HCT116 (cell line): ENCODE measurements around the gene PNLDC1. TPM values are rescaled to one million over a fixed set of nuclear protein-coding genes. Genes with fewer than 3 reads are reported as not detected.
A peak's percentile ranks its signal among the peaks of the same experiment; 100 is the strongest.

Experiments used
- ATAC-seq: fragments of 200-7000 bp; cut with Tn5 transposase; 2 replicates; pipeline ENCODE4 v1.9.1; 2020; ENCODE audit warnings: mild to moderate bottlenecking, moderate library complexity
- BruUV-seq: library from RNA; stranded (reverse); fragments of 400-500 nt; replicated peaks from 2 replicates; lab custom pipeline; 2021; lab: Mats Ljungman, UMichigan
- CTCF ChIA-PET: fragments of 300-600 bp; sonication (Branson Sonifier 250); formaldehyde crosslinking; loops from one replicate; lab custom pipeline; 2021; ENCODE audit warnings: antibody characterized with exemption; lab: Charles Lee
- POLR2A ChIA-PET: fragments of 300-600, 350-600 bp; sonication (Branson Sonifier 250); formaldehyde crosslinking; loops from one replicate; lab custom pipeline; 2021; ENCODE audit warnings: antibody characterized with exemption; lab: Charles Lee
- RAD21 ChIA-PET, 2 experiments: fragments of 300-600 bp; sonication (Branson Sonifier 250); formaldehyde crosslinking; loops; one replicate each; lab custom pipeline; 2023; ENCODE audit warnings: low total read pairs in 2 of 2; ENCODE audit not compliant: uncharacterized antibody in 2 of 2, unreplicated experiment in 2 of 2, low non-redundant PET in 1 of 2; lab: Charles Lee
- DNase-seq: peaks from one replicate; pipeline ENCODE4 v3.0.0-alpha.2; 2010; ENCODE audit warnings: low read depth, low spot score
- H2AFZ ChIP-seq: fragments of 200-600 bp; shearing (Covaris generic), sonication (generic); 2 replicates; pipeline ENCODE4 v1.6.1; 2017; ENCODE audit warnings: low read depth, mixed run types, mixed read lengths, antibody characterized with exemption, low read length; ENCODE audit not compliant: poor library complexity, severe bottlenecking
- H3K27ac ChIP-seq: 2 replicates; pipeline ENCODE4 v1.5.1; 2012; ENCODE audit warnings: low read depth, low read length
- H3K27me3 ChIP-seq: fragments of 200-600 bp; sonication (generic); 2 replicates; pipeline ENCODE4 v1.6.1; 2016; ENCODE audit warnings: mixed run types, low read length, mixed read lengths; ENCODE audit not compliant: insufficient read depth
- H3K36me3 ChIP-seq, 2 experiments: fragments of 200-500 bp in 1 of 2; fragments of 200-600 bp in 1 of 2; sonication (Bioruptor generic) in 1 of 2; sonication (generic) in 1 of 2; 2 replicates each; pipeline versions ENCODE4 v1.5.1 to v1.6.1; 2014 to 2016; ENCODE audit warnings: low read length in 2 of 2, inconsistent platforms in 1 of 2, mixed read lengths in 1 of 2, mixed run types in 1 of 2; ENCODE audit not compliant: insufficient read depth in 2 of 2, control insufficient read depth in 1 of 2
- H3K4me1 ChIP-seq, 2 experiments: fragments of 200-600 bp in 1 of 2; sonication (generic) in 1 of 2; 2 replicates each; pipeline versions ENCODE4 v1.5.1 to v1.6.1; 2012 to 2017; ENCODE audit warnings: low read length in 2 of 2, inconsistent platforms in 1 of 2, mild to moderate bottlenecking in 1 of 2, mixed read lengths in 1 of 2, mixed run types in 1 of 2, moderate library complexity in 1 of 2; ENCODE audit not compliant: insufficient read depth in 2 of 2, control insufficient read depth in 1 of 2
- H3K4me2 ChIP-seq: fragments of 200-600 bp; sonication (generic); 2 replicates; pipeline ENCODE4 v1.6.1; 2017; ENCODE audit warnings: mixed run types, low read length, mixed read lengths
- H3K4me3 ChIP-seq, 2 experiments: fragments of 200-600 bp in 1 of 2; sonication (generic) in 1 of 2; replicated peaks in 1 of 2; 2 replicates each; pipeline ENCODE4 v1.5.1; 2011 to 2016; ENCODE audit warnings: low read length in 2 of 2, control low read depth in 1 of 2, low read depth in 1 of 2, mild to moderate bottlenecking in 1 of 2, mixed read lengths in 1 of 2, mixed run types in 1 of 2
- H3K79me2 ChIP-seq: fragments of 200-600 bp; sonication (generic); 2 replicates; pipeline ENCODE4 v1.6.1; 2017; ENCODE audit warnings: mild to moderate bottlenecking, mixed run types, low read length, moderate library complexity, mixed read lengths; ENCODE audit not compliant: insufficient read depth
- H3K9ac ChIP-seq: fragments of 200-600 bp; sonication (generic); 2 replicates; pipeline ENCODE4 v1.6.1; 2016; ENCODE audit warnings: low read length, mixed read lengths
- H3K9me2 ChIP-seq: fragments of 200-600 bp; sonication (generic), shearing (Covaris generic); 2 replicates; pipeline ENCODE4 v1.6.1; 2017; ENCODE audit warnings: mixed run types, mild to moderate bottlenecking, moderate library complexity; ENCODE audit not compliant: insufficient read depth
- H3K9me3 ChIP-seq, 2 experiments: fragments of 200-500 bp in 1 of 2; fragments of 200-600 bp in 1 of 2; sonication (Bioruptor generic) in 1 of 2; sonication (generic) in 1 of 2; 2 replicates each; pipeline ENCODE4 v1.6.1; 2014 to 2017; ENCODE audit warnings: low read length in 2 of 2, mixed read lengths in 2 of 2, inconsistent platforms in 1 of 2, low read depth in 1 of 2, mild to moderate bottlenecking in 1 of 2, mixed run types in 1 of 2, moderate library complexity in 1 of 2; ENCODE audit not compliant: control insufficient read depth in 1 of 2, insufficient read depth in 1 of 2
- H4K20me1 ChIP-seq: fragments of 200-600 bp; sonication (generic), shearing (Covaris generic); 2 replicates; pipeline ENCODE4 v1.6.1; 2017; ENCODE audit warnings: mixed run types, mild to moderate bottlenecking, moderate library complexity; ENCODE audit not compliant: insufficient read depth
- ATF3 ChIP-seq: IDR thresholded peaks from 2 replicates; pipeline ENCODE4 v1.6.1; 2012
- CBX3 ChIP-seq: IDR thresholded peaks from 2 replicates; pipeline ENCODE4 v1.6.1; 2012; ENCODE audit warnings: low read depth
- CEBPB ChIP-seq: IDR thresholded peaks from 2 replicates; pipeline ENCODE4 v1.6.1; 2012; ENCODE audit warnings: low read depth
- CTCF ChIP-seq, 3 experiments: fragments of 200-600 bp in 1 of 3; sonication (generic) in 1 of 3; IDR thresholded peaks in 2 of 3; conservative IDR thresholded peaks in 1 of 3; 2 replicates each; pipeline ENCODE4 v1.5.1; 2012 to 2017; ENCODE audit warnings: low read depth in 2 of 3, low read length in 2 of 3, antibody characterized with exemption in 1 of 3, borderline replicate concordance in 1 of 3, control low read depth in 1 of 3, mild to moderate bottlenecking in 1 of 3, mixed read lengths in 1 of 3, mixed run types in 1 of 3, moderate library complexity in 1 of 3; ENCODE audit not compliant: insufficient read depth in 1 of 3
- EGR1 ChIP-seq: IDR thresholded peaks from 2 replicates; pipeline ENCODE4 v1.6.1; 2012; ENCODE audit warnings: low read depth
- EZH2 ChIP-seq: fragments of 200-600 bp; sonication (generic); IDR thresholded peaks from 2 replicates; pipeline ENCODE4 v1.6.1; 2017; ENCODE audit warnings: antibody characterized with exemption, mixed run types
- EZH2phosphoT487 ChIP-seq: fragments of 200-600 bp; IDR thresholded peaks from 2 replicates; pipeline ENCODE4 v1.6.1; 2018; ENCODE audit warnings: antibody characterized with exemption, borderline replicate concordance
- JUND ChIP-seq: IDR thresholded peaks from 2 replicates; pipeline ENCODE4 v1.6.1; 2012
- MAX ChIP-seq: IDR thresholded peaks from 2 replicates; pipeline ENCODE4 v1.6.1; 2012
- POLR2AphosphoS5 ChIP-seq: IDR thresholded peaks from 2 replicates; pipeline ENCODE4 v1.6.1; 2011; ENCODE audit warnings: mild to moderate bottlenecking, low read depth, low read length, moderate library complexity
- RAD21 ChIP-seq: IDR thresholded peaks from 2 replicates; pipeline ENCODE4 v1.6.1; 2012; ENCODE audit warnings: low read depth, mild to moderate bottlenecking
- SIN3A ChIP-seq: IDR thresholded peaks from 2 replicates; pipeline ENCODE4 v1.6.1; 2012; ENCODE audit warnings: low read depth
- SP1 ChIP-seq: IDR thresholded peaks from 2 replicates; pipeline ENCODE4 v1.6.1; 2012; ENCODE audit warnings: low read depth
- SRF ChIP-seq: IDR thresholded peaks from 2 replicates; pipeline ENCODE4 v1.6.1; 2012; ENCODE audit warnings: low read depth
- TCF7L2 ChIP-seq: IDR thresholded peaks from 2 replicates; pipeline ENCODE4 v1.7.0; 2011; ENCODE audit warnings: borderline replicate concordance, inconsistent platforms; ENCODE audit not compliant: insufficient read depth, insufficient read length; ENCODE audit errors: extremely low read depth
- YY1 ChIP-seq: IDR thresholded peaks from 2 replicates; pipeline ENCODE4 v1.6.1; 2011; ENCODE audit warnings: low read length, low read depth, moderate library complexity, mild to moderate bottlenecking; ENCODE audit not compliant: insufficient replicate concordance; ENCODE audit errors: extremely low read depth
- ZBTB33 ChIP-seq: IDR thresholded peaks from 2 replicates; pipeline ENCODE4 v1.6.1; 2011; ENCODE audit warnings: mild to moderate bottlenecking, low read length, moderate library complexity; ENCODE audit not compliant: insufficient replicate concordance; ENCODE audit errors: extremely low read depth
- ZFX ChIP-seq: fragments of 450-650 bp; IDR thresholded peaks from 2 replicates; pipeline ENCODE4 v1.6.1; 2017
- ZNF274 ChIP-seq: fragments of 200-500 bp; sonication (Bioruptor generic); IDR thresholded peaks from 2 replicates; pipeline ENCODE4 v1.6.1; 2014; ENCODE audit warnings: mild to moderate bottlenecking, low read depth, low read length, inconsistent platforms
- intact Hi-C: fragments of 100-400 bp; cut with micrococcal nuclease; formaldehyde crosslinking; loops from 2 replicates; pipeline ENCODE4 v1.10.0; 2022
- total RNA-seq: library from RNA; stranded (reverse); gene quantifications from one replicate; pipeline ENCODE4 v1.2.1, GENCODE V29; 2021; ENCODE audit not compliant: unreplicated experiment

Gene PNLDC1
- total RNA-seq, 1 experiment from 2014 or later: 0.37 TPM

- Histone ChIP-seq H3K9ac (peak within 1 kb of the TSS; percentile 92), H2AFZ (no peak within 1 kb of the TSS), H3K9me3 (no peaks in the 10 kb centered on the region), H3K36me3 (peaks cover 34 to 58% of the 10 kb centered on the region in 2 experiments), H3K27ac (peak within 1 kb of the TSS; percentile 88), H4K20me1 (peaks cover 33% of the 10 kb centered on the region; the same call in 1 of the 2 replicates), H3K4me3 (peak within 1 kb of the TSS; percentile 92 to 97), H3K9me2 (no peaks in the 10 kb centered on the region), H3K79me2 (peaks cover 92% of the 10 kb centered on the region), H3K4me1 (peaks cover 11 to 20% of the 10 kb centered on the region in 2 experiments; a peak in 3 of 4 replicates), H3K4me2 (peak within 1 kb of the TSS; percentile 89), H3K27me3 (no peaks in the 10 kb centered on the region)
- peak; percentile 99 for DNase-seq
- intact Hi-C loops: loop anchor here (1.0 to 5.0 kb wide), 3 partner anchors 27 to 178 kb away; partner anchors contain the start of genes ACAT2, IGF2R and WTAP
- ChIA-PET POLR2A (interaction anchor here (0.7 to 2.0 kb wide), 18 partner anchors 8 to 195 kb away, joined by 3 to 20 read pairs (median 4); partner anchors contain the start of genes ACAT2 and WTAP), RAD21 (interaction anchor here in 1 of 2 experiments (0.5 kb wide), 1 partner anchor 1484 kb away, joined by 8 read pairs; the partner anchor contains the start of gene AGPAT4), CTCF (interaction anchor here (1.2 to 1.6 kb wide), 2 partner anchors 74 to 135 kb away, joined by 3 to 4 read pairs; no protein-coding TSS in a partner anchor)
- peak; percentile 85 for ATAC-seq
- BruUV-seq: no TSS peak
- TF ChIP-seq TCF7L2 (no peak), SIN3A (peak; percentile 92), CBX3 (peak; percentile 29), EZH2phosphoT487 (no peak), EZH2 (no peak), ATF3 (no peak), ZBTB33 (no peak), ZFX (peak; percentile 80; the same call in 1 of the 2 replicates), ZNF274 (no peak), JUND (no peak), CEBPB (no peak), MAX (peak; percentile 60), SRF (no peak; the same call in 1 of the 2 replicates), YY1 (peak; percentile 72), CTCF (IDR thresholded peaks at IDR 0.05 in 2 of 3, conservative IDR thresholded peaks at IDR 0.05 in 1 of 3; ENCODE audit: borderline replicate concordance in 1 of 3, insufficient read depth in 1 of 3, low read depth in 2 of 3, low read length in 2 of 3) (no peak), EGR1 (no peak), POLR2AphosphoS5 (peak; percentile 97), SP1 (peak; percentile 87), RAD21 (no peak)
These were observed 10.5 kb upstream of the PNLDC1 start, which contains the start of gene TCP1 for GRCh38 chr6:159789377-159790148. Gene TCP1, minus strand, starts transcription at chr6:159789602. Its CDS starts 134 bp downstream, at chr6:159789468.
